ENCODE measurements around the gene PLXNB2.

The PLXNB2 gene

GRCh38 chr22:50312371-50312770, 4.9 kb upstream of the PLXNB2 start:
- DNase-seq = no peak

GRCh38 chr22:50311606-50312351, 4.3 kb upstream of the PLXNB2 start:
- no peak for DNase-seq

DNA sequence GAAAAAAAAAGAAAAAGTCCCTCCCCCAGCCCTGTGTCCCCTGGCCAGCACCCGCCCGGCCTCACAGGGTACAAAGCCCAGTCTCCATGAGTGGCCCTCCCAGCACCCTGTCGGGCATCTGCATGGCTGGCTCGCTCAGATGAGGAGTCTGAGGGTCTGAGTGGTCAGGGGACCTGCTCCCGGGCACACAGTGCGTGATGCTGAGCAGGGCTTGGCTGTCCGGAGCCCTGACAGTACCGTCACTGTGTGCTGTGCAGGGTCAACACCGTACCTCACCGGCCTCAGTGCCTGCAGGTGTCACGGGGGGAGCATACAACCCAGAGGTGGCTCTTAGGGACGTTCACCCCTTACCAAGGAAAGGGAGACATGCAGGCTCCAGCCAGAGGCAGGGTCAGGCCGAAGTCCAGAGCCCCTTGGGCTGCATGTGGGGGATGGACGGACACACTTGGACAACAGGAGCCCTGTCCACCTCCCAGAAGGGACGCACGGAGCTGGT, 3.6 kb upstream of the PLXNB2 start:
- no peak for DNase-seq

GRCh38 chr22:50310031-50310722, 2.7 kb upstream of the PLXNB2 start:
- DNase-seq = no peak

- DNase-seq = no peak
Measured at GRCh38 chr22:50309601-50309991, 2.1 kb upstream of the PLXNB2 start.

- peak in 2 of 4 experiments; percentile 39 to 50 for DNase-seq
Measured at GRCh38 chr22:50308986-50309600, 1.6 kb upstream of the PLXNB2 start.

DNA sequence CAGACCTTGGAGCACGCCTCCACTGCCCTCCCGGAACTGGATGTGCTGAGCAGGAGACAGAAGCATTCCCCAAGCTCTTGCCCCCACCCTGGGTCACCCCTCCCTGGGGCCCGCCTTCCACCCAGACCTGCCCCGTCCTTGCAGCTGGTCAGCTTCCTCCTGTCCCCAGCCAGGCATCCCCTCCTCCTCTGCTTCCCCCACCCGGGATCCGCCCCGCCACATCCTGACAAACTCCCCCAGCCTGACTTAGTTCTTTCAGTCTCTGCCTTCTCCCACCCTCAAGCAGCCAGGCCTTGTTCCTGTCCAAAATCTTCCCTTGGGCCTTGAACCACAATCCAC, 1.1 kb upstream of the PLXNB2 start:
- DNase-seq = peak; percentile 87 to 96 (median 94)

DNA sequence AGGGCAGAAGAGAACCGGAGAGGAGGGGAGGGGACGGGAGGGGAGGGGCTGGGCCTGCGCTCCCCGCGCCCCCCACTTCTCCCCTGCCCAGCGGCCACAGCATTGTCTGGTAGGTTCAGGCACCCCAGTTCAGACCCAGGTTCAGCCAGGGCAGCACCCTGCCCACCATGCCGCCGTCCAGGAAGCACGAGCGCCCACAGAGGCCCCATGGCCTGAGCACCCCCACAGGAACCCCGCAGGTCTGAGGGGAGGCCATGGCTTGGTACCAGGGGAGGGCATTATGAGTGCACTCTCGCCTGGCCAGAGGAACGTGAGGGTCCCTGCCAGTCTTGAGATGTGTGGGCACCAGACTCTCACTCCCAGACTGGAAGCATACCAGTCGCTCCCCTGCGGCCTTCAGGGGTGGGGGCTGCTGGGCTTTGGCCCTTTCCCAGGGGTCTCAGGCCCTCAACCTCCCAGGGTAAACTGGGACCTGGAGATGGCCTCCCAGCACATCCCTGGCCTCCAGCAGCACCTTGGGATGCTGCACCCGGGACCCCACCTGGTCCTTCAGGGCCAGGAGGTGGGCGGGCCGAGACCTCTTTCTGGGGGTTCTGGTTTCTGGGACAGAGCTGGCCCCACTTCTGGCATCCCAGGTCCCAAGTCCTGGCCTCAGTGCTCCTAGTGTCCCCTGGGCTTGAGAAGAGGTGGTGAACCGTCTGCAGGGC, 597 bp upstream of the PLXNB2 start:
- DNase-seq = peak; percentile 21 to 69 (median 52)

DNA sequence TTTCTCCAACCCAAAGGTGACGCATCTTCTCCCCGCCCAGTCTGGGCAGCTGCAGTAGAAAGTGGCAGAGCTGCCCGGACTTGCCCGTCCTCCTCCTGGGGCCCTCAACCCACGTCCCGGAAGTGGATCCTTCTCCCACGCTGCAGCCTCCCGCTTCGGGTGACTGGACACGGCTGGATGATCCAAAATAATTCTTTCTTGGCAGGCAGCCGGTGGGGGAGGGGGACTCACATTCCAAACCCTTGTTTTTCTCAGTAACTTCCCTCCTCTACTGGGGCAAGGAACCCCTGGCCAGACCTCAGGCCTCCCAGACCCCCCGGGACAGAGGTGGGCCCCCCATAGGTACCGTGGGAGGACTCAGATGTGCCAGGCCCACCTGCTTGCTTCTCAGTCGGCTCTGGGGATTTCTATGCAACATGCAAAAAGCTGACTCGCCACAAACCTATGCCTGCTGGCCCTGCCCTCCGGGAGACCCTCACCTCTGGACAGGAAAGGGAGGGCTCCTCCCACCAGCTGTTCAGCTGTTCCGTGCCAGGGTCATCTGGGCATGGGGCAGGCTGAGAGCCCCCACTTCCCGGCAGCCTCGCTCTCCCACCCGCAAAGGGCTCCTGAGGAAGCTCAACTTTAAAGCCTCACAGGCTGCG, 1.4 kb downstream of the PLXNB2 start:
- DNase-seq = peak; percentile 93 to 97 (median 96)

- no peak for DNase-seq
Measured at GRCh38 chr22:50305393-50305922, 2.0 kb downstream of the PLXNB2 start.

DNA sequence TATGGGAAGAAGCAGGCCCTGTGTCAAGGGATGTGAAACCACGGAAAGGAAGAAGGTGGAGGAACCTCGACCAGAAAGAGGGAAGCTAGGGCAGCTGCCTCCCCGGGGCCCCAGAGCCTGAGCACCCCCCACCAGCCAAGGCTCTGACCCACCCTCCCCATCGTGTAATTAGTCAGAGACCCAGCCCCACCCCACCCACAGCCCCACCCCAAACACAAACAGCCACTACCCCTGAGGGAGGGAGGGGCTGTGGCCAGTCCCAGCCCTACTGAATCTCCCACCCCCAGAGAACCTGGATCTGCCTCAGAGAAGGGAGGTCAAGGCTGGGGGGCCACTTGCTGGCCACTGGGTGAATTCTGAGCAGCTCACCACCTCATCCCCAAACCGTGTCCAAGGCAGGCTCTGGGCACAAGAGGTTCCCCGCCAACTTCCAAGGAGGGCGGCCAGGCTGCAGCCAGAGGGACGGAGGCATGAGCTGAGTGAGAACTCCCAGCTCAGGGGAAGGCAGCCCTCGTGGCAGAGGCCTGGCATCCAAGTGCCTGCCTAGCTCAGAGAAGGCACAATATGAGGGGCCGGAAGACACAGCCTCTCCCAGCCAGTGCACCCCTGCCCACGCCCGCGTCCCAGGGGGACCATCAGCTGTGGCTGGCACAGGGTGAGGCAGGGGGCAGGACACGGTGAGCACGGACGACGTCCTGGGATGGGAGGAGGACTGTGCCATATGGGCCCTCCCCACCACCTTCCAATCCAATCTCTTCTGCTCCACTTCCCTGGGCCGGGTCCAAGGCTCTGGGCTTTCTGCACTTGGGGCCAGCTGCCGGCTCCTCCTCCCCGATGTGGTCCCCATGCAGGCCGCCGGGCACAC, 2.7 kb downstream of the PLXNB2 start:
- DNase-seq = peak; percentile 72 to 92 (median 86)

GRCh38 chr22:50303848-50304527, 3.5 kb downstream of the PLXNB2 start:
- DNase-seq = peak; percentile 73 to 88 (median 82)

DNA sequence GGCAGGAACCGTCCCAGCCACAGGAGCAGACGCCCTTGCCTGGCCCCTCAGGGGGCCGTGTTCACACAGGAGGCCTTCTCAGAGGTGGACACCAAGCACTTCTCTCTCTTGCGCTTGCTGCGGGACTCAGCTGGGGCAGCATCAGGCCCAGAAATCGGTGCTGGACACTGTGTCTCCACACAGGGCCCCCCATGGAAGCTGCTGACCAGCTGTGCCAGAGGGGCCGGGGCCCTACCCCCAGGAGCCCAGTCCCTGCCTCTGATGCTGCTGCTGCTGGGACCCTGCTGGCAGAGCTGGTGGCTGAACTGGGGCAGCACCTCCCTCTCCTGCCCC, 4.0 kb downstream of the PLXNB2 start:
- DNase-seq = no peak

DNA sequence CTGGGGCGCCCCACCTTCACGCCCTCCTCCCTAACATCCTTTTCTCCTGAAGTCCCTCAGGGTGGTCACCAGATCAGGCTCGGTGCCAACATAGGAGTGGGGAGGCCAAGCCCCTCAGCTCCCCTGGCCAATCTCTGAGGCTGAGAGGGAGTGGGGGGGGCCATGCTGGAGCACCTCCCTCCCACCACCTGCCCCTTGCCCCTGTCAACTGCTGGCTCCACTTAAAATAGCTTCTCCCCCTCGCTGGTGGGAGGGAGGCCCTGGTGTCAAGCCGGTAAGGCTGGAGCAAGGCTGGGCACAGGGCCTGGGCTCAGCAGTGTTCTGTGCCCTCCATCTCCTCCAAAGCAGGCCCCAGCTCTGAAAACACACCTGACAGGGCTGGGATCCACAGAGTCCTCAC, 4.9 kb downstream of the PLXNB2 start:
- DNase-seq = no peak

- peak; percentile 29 to 70 (median 59) for DNase-seq
Measured at GRCh38 chr22:50302041-50302541, 5.4 kb downstream of the PLXNB2 start.

GRCh38 chr22:50301581-50301991, 5.9 kb downstream of the PLXNB2 start:
- DNase-seq = no peak

- DNase-seq = no peak
Measured at GRCh38 chr22:50300620-50301257, 6.7 kb downstream of the PLXNB2 start.

GRCh38 chr22:50299785-50300619, 7.4 kb downstream of the PLXNB2 start:
- DNase-seq = peak in 1 of 4 experiments; percentile 36

All from suppressor macrophage (primary cell).